GM12865 (cell line): ENCODE results near the gene LTB4R.
A peak's percentile ranks its signal among the peaks of the same experiment; 100 is the strongest.

ENCODE experiments used
- DNase-seq: peaks from one replicate; pipeline ENCODE4 v3.0.0; 2010; ENCODE audit warnings: low read depth
- H3K4me3 ChIP-seq: 2 replicates; pipeline ENCODE4 v1.5.1; 2011; ENCODE audit warnings: mild to moderate bottlenecking, low read depth, low read length, control low read depth
- CTCF ChIP-seq: IDR thresholded peaks from 2 replicates; pipeline ENCODE4 v1.5.1; 2011; ENCODE audit warnings: low read length, control low read depth, low read depth, inconsistent platforms; ENCODE audit not compliant: insufficient read depth; ENCODE audit errors: missing control alignments

Gene LTB4R

GRCh38 chr14:24330973-24331674, 19.8 kb downstream of the LTB4R start:
- no peak for TF ChIP-seq CTCF
- DNase-seq, result no peak
- no peak overlapping the region for H3K4me3 ChIP-seq

- no peak for TF ChIP-seq CTCF
- no peak overlapping the region for H3K4me3 ChIP-seq
- no peak for DNase-seq
Measured at GRCh38 chr14:24331731-24332267, 20.5 kb downstream of the LTB4R start.

GRCh38 chr14:24332268-24332993, 21.1 kb downstream of the LTB4R start:
- peak; percentile 91 for DNase-seq
- H3K4me3 ChIP-seq, result peak overlapping the region; percentile 24

GRCh38 chr14:24334431-24335291, 23.4 kb downstream of the LTB4R start, which contains the start of gene ADCY4:
Gene ADCY4 (minus strand): TSS chr14:24335071. CDS start chr14:24334652, 419 bp downstream.
- no peak for DNase-seq
- peak within 1 kb of the TSS; percentile 25 for H3K4me3 ChIP-seq
- TF ChIP-seq CTCF, result no peak

More at GRCh38 chr14:24332268-24332993, 21.1 kb downstream of the LTB4R start:
- peak; percentile 87 for TF ChIP-seq CTCF

GRCh38 chr14:24335461-24336171, 24.3 kb downstream of the LTB4R start:
- no peak for DNase-seq
- no peak for TF ChIP-seq CTCF
- no peak overlapping the region for H3K4me3 ChIP-seq

GRCh38 chr14:24337144-24337823, 26.0 kb downstream of the LTB4R start:
- TF ChIP-seq CTCF, result no peak
- H3K4me3 ChIP-seq, result no peak overlapping the region
- no peak for DNase-seq
